IMR-90 (cell line): ENCODE results near the gene GPBAR1. TPM values are rescaled to one million over a fixed set of nuclear protein-coding genes. Genes with fewer than 3 reads are reported as not detected.

ENCODE experiments used
- ATAC-seq: fragments of 200-7000 bp; cut with Tn5 transposase; 2 replicates; pipeline ENCODE4 v1.9.1; 2020; ENCODE audit warnings: low read depth, mild to moderate bottlenecking, moderate library complexity
- BruUV-seq: library from RNA; stranded (reverse); fragments of 400-500 nt; replicated peaks from 2 replicates; lab custom pipeline; 2021; lab: Mats Ljungman, UMichigan
- CTCF ChIA-PET: fragments of 300-600 bp; formaldehyde crosslinking; extraction: SDS; loops from one replicate; lab custom pipeline; 2021; ENCODE audit warnings: antibody characterized with exemption; lab: Yijun Ruan, JAX
- POLR2A ChIA-PET: fragments of 300-600 bp; sonication (Branson Sonifier 250); formaldehyde crosslinking; loops from one replicate; lab custom pipeline; 2022; ENCODE audit warnings: antibody characterized with exemption; ENCODE audit not compliant: unreplicated experiment; lab: Charles Lee
- DNase-seq: peaks from one replicate; pipeline ENCODE4 v3.0.0; 2013
- H2AFZ ChIP-seq: replicated peaks from 2 replicates; pipeline ENCODE3; 2013; ENCODE audit warnings: low read length, mild to moderate bottlenecking; ENCODE audit not compliant: poor library complexity
- H2AK5ac ChIP-seq: 2 replicates; pipeline ENCODE4 v1.6.1; 2013; ENCODE audit warnings: low read depth, low read length, inconsistent platforms
- H2AK9ac ChIP-seq: replicated peaks from 2 replicates; pipeline ENCODE3; 2013; ENCODE audit warnings: mild to moderate bottlenecking, low read depth, low read length, moderate library complexity; ENCODE audit not compliant: poor library complexity
- H2BK120ac ChIP-seq: 2 replicates; pipeline ENCODE4 v1.6.1; 2013; ENCODE audit warnings: low read depth, low read length, inconsistent platforms
- H2BK15ac ChIP-seq: 3 replicates; pipeline ENCODE4 v1.6.1; 2013; ENCODE audit warnings: low read depth, low read length, inconsistent platforms
- H2BK20ac ChIP-seq: 2 replicates; pipeline ENCODE4 v1.6.1; 2013; ENCODE audit warnings: low read depth, mild to moderate bottlenecking, inconsistent platforms, low read length, moderate library complexity
- H2BK5ac ChIP-seq: 2 replicates; pipeline ENCODE4 v1.6.1; 2013; ENCODE audit warnings: mild to moderate bottlenecking, low read depth, low read length, inconsistent platforms; ENCODE audit not compliant: poor library complexity, severe bottlenecking
- H3K14ac ChIP-seq: replicated peaks from 2 replicates; pipeline ENCODE4 v1.6.1; 2013; ENCODE audit warnings: low read depth, low read length, inconsistent platforms
- H3K18ac ChIP-seq: 2 replicates; pipeline ENCODE4 v1.6.1; 2013; ENCODE audit warnings: low read depth, low read length, control low read depth
- H3K23ac ChIP-seq: 2 replicates; pipeline ENCODE4 v1.6.1; 2013; ENCODE audit warnings: low read depth, low read length, inconsistent platforms
- H3K27ac ChIP-seq: 2 replicates; pipeline ENCODE4 v1.5.1; 2013; ENCODE audit warnings: mild to moderate bottlenecking, control low read depth, low read length; ENCODE audit not compliant: insufficient read depth
- H3K27me3 ChIP-seq: 2 replicates; pipeline ENCODE4 v1.6.1; 2013; ENCODE audit warnings: low read length; ENCODE audit not compliant: control insufficient read depth, insufficient read depth
- H3K36me3 ChIP-seq: 2 replicates; pipeline ENCODE4 v1.6.1; 2013; ENCODE audit warnings: low read length, mixed read lengths; ENCODE audit not compliant: control insufficient read depth, insufficient read depth
- H3K4ac ChIP-seq: 2 replicates; pipeline ENCODE4 v1.6.1; 2013; ENCODE audit warnings: low read depth, low read length, inconsistent platforms
- H3K4me1 ChIP-seq: 2 replicates; pipeline ENCODE4 v1.6.1; 2013; ENCODE audit warnings: low read length, mixed read lengths; ENCODE audit not compliant: control insufficient read depth, insufficient read depth
- H3K4me2 ChIP-seq: 2 replicates; pipeline ENCODE4 v1.6.1; 2013; ENCODE audit warnings: low read depth, mild to moderate bottlenecking, control low read depth, low read length, moderate library complexity
- H3K4me3 ChIP-seq: 2 replicates; pipeline ENCODE4 v1.5.1; 2013; ENCODE audit warnings: low read depth, mild to moderate bottlenecking, control low read depth, low read length, moderate library complexity; ENCODE audit not compliant: insufficient read depth
- H3K56ac ChIP-seq: 2 replicates; pipeline ENCODE4 v1.6.1; 2013; ENCODE audit warnings: low read length, inconsistent platforms; ENCODE audit not compliant: insufficient read depth; ENCODE audit errors: extremely low read depth
- H3K79me1 ChIP-seq, 2 experiments: 2 replicates each; pipeline ENCODE4 v1.6.1; 2013; ENCODE audit warnings: low read length in 2 of 2, inconsistent platforms in 1 of 2, low read depth in 1 of 2
- H3K9ac ChIP-seq: 2 replicates; pipeline ENCODE4 v1.6.1; 2013; ENCODE audit warnings: low read depth, low read length, control low read depth
- H3K9me1 ChIP-seq: 2 replicates; pipeline ENCODE4 v1.6.1; 2013; ENCODE audit warnings: low read length, inconsistent platforms; ENCODE audit not compliant: insufficient read depth
- H3K9me3 ChIP-seq: 2 replicates; pipeline ENCODE4 v1.6.1; 2013; ENCODE audit warnings: low read length; ENCODE audit not compliant: control insufficient read depth, insufficient read depth
- H4K20me1 ChIP-seq: 2 replicates; pipeline ENCODE4 v1.6.1; 2013; ENCODE audit warnings: low read length, inconsistent platforms; ENCODE audit not compliant: insufficient read depth
- H4K5ac ChIP-seq: 2 replicates; pipeline ENCODE4 v1.6.1; 2013; ENCODE audit warnings: mild to moderate bottlenecking, low read depth, low read length, control low read depth
- H4K8ac ChIP-seq, 2 experiments: 2 replicates each; pipeline ENCODE4 v1.6.1; 2013; ENCODE audit warnings: low read depth in 2 of 2, low read length in 2 of 2, control low read depth in 1 of 2, inconsistent platforms in 1 of 2
- H4K91ac ChIP-seq: 2 replicates; pipeline ENCODE4 v1.6.1; 2013; ENCODE audit warnings: low read depth, low read length, inconsistent platforms; ENCODE audit not compliant: insufficient read depth
- CEBPB ChIP-seq: IDR thresholded peaks from 2 replicates; pipeline ENCODE4 v1.6.1; 2012; ENCODE audit warnings: low read depth, low read length, improper control_type of control experiment
- CTCF ChIP-seq: conservative IDR thresholded peaks from 2 replicates; pipeline ENCODE4 v1.5.1; 2012; ENCODE audit warnings: mild to moderate bottlenecking, low read depth, low read length, improper control_type of control experiment
- ELK1 ChIP-seq: fragments of 150-350 bp; IDR thresholded peaks from 2 replicates; pipeline ENCODE4 v1.6.1; 2016; ENCODE audit warnings: low read depth, mild to moderate bottlenecking, low read length, moderate library complexity, borderline replicate concordance
- MXI1 ChIP-seq: IDR thresholded peaks from 2 replicates; pipeline ENCODE4 v1.6.1; 2012; ENCODE audit warnings: low read depth, mild to moderate bottlenecking, low read length, moderate library complexity, borderline replicate concordance
- NFE2L2 ChIP-seq: fragments of 150-350 bp; IDR thresholded peaks from 2 replicates; pipeline ENCODE4 v1.6.1; 2016; ENCODE audit warnings: low read depth, mild to moderate bottlenecking, low read length
- RAD21 ChIP-seq: IDR thresholded peaks from 2 replicates; pipeline ENCODE4 v1.6.1; 2012; ENCODE audit warnings: low read length, improper control_type of control experiment
- RCOR1 ChIP-seq: IDR thresholded peaks from 2 replicates; pipeline ENCODE4 v1.6.1; 2012; ENCODE audit warnings: mild to moderate bottlenecking, low read length, improper control_type of control experiment; ENCODE audit not compliant: insufficient replicate concordance
- RFX5 ChIP-seq: IDR thresholded peaks from 2 replicates; pipeline ENCODE4 v1.8.0; 2012; ENCODE audit warnings: low read depth, mild to moderate bottlenecking, low read length, moderate library complexity
- WGBS, 2 experiments: methylation state at CpG; one replicate each; pipeline versions ENCODE4 v1.1.5 to v1.1.7; 2013; ENCODE audit warnings: missing lambda C conversion rate in 2 of 2; ENCODE audit not compliant: insufficient read length in 1 of 2; ENCODE audit errors: extremely low coverage in 2 of 2; 5-methylcytosine and 5-hydroxymethylcytosine counted together
- dilution Hi-C: fragments of 300-500 bp; cut with HindIII; formaldehyde crosslinking; loops from one replicate; pipeline ENCODE4 v1.14.3; 2018; ENCODE audit warnings: low sequenced_read_pairs; ENCODE audit not compliant: unreplicated experiment
- in situ Hi-C: fragments of 300-500 bp; cut with MboI; formaldehyde crosslinking; loops from 3 replicates; pipeline ENCODE4 v1.14.3; 2019; ENCODE audit warnings: low sequenced_read_pairs, inconsistent platforms, mixed read lengths
- intact Hi-C: fragments of 100-400 bp; cut with micrococcal nuclease; formaldehyde crosslinking; loops from 2 replicates; pipeline ENCODE4 v1.10.0; 2022
- polyA plus RNA-seq, 3 experiments: library from polyadenylated mRNA; depleted of rRNA; stranded (reverse); fragments of >200 nt; gene quantifications; 2 replicates each; pipeline ENCODE4 v1.2.3, GENCODE V29; 2012; ENCODE audit warnings: low replicate concordance in 1 of 3
- total RNA-seq: library from RNA; depleted of rRNA; stranded (reverse); fragments of >200 nt; gene quantifications from 2 replicates; pipeline ENCODE4 v1.2.3, GENCODE V29; 2012

The GPBAR1 gene
- total and polyA plus RNA-seq, 2 of the 4 experiments (the other 2 are of a cell fraction): under 0.01 to 0.21 TPM

GRCh38 chr2:218307415-218308090 is 46.7 kb downstream of the GPBAR1 start:
- BruUV-seq: no TSS peak

More at GRCh38 chr2:218307415-218308090, 46.7 kb downstream of the GPBAR1 start:
- Histone ChIP-seq H3K56ac (no peak overlapping the region), H2BK20ac (no peak overlapping the region), H3K4me2 (no peak overlapping the region), H3K4ac (no peak overlapping the region), H3K27me3 (no peaks in the 10 kb centered on the region; the same call in 1 of the 2 replicates), H3K36me3 (no peaks in the 10 kb centered on the region), H2BK120ac (no peak overlapping the region), H4K20me1 (no peaks in the 10 kb centered on the region), H2AK9ac (no peak overlapping the region), H3K18ac (no peak overlapping the region), H3K27ac (no peak overlapping the region), H3K79me1 (no peaks in the 10 kb centered on the region), H2AFZ (no peak overlapping the region), H3K9me3 (no peaks in the 10 kb centered on the region), H3K14ac (no peak overlapping the region; the same call in 1 of the 2 replicates), H4K5ac (no peak overlapping the region), H2BK5ac (no peak overlapping the region), H3K23ac (no peak overlapping the region), H2AK5ac (no peak overlapping the region), H4K8ac (no peak overlapping the region), H3K4me3 (no peak overlapping the region), H3K9me1 (no peaks in the 10 kb centered on the region), H2BK15ac (no peak overlapping the region), H3K4me1 (peaks cover 3% of the 10 kb centered on the region; the same call in 1 of the 2 replicates), H4K91ac (no peak overlapping the region), H3K9ac (no peak overlapping the region)
- POLR2A ChIA-PET: no interaction called here
- dilution Hi-C loops: no loop called here
- CTCF ChIA-PET: interaction anchor here (1.1 kb wide), 1 partner anchor 49 kb away, joined by 3 read pairs; the partner anchor contains the start of gene CATIP
- DNase-seq (no peak), ATAC-seq (no peak)
- intact Hi-C loops: no loop called here
- in situ Hi-C loops: loop anchor here (5.0 to 10.0 kb wide), 2 partner anchors 80 to 157 kb away; no protein-coding TSS in a partner anchor
- 60% methylated on average over 1 of the region's 6 CpGs; no CpG with 5 or more reads in 1 of the 2 experiments for WGBS, 2 experiments
- no peak for TF ChIP-seq CTCF
- no peak for TF ChIP-seq NFE2L2
- TF ChIP-seq CEBPB: no peak
- no peak for TF ChIP-seq MXI1
- TF ChIP-seq RAD21: no peak
- TF ChIP-seq RFX5: no peak
- TF ChIP-seq RCOR1: no peak
- TF ChIP-seq ELK1: no peak
